K562 (cell line): ENCODE data around the gene IFT52. TPM values are rescaled to one million over a fixed set of nuclear protein-coding genes. Genes with fewer than 3 reads are reported as not detected.

Source experiments
- BRF2 ChIP-seq: IDR thresholded peaks from 3 replicates; pipeline ENCODE4 v1.6.1; 2011; ENCODE audit warnings: borderline replicate concordance, mild to moderate bottlenecking; ENCODE audit not compliant: insufficient read length, insufficient read depth
- DMBX1 ChIP-seq: fragments of 250-450 bp; sonication (Bioruptor Pico); IDR thresholded peaks from 2 replicates; pipeline ENCODE4 v1.8.0; 2022; ENCODE audit warnings: inconsistent platforms, mild to moderate bottlenecking, moderate library complexity, borderline replicate concordance
- E4F1 ChIP-seq: fragments of 250-450 bp; sonication (Bioruptor Pico); IDR thresholded peaks from 2 replicates; pipeline ENCODE4 v1.5.0; 2021; ENCODE audit warnings: mild to moderate bottlenecking, borderline replicate concordance
- EZH2 ChIP-seq: IDR thresholded peaks from 2 replicates; pipeline ENCODE4 v1.6.1; 2012; ENCODE audit warnings: low read depth, mild to moderate bottlenecking, inconsistent platforms, low read length, borderline replicate concordance
- JUNB ChIP-seq: fragments of 450-650 bp; formaldehyde crosslinking; conservative IDR thresholded peaks from 2 replicates; pipeline ENCODE4 v1.4.0; 2020; ENCODE audit warnings: mild to moderate bottlenecking
- PHB2 ChIP-seq: fragments of 450-650 bp; IDR thresholded peaks from 2 replicates; pipeline ENCODE4 v1.6.1; 2017; ENCODE audit warnings: low read depth
- SREBF2 ChIP-seq: sonication (generic); formaldehyde crosslinking; IDR thresholded peaks from 2 replicates; pipeline ENCODE4 v1.4.0; 2020; ENCODE audit warnings: mild to moderate bottlenecking, missing genetic modification reagents
- ZC3H11A ChIP-seq: IDR thresholded peaks from 2 replicates; pipeline ENCODE4 v1.6.1; 2012; ENCODE audit warnings: low read depth, low read length, improper control_type of control experiment
- ZNF3 ChIP-seq: fragments of 250-450 bp; sonication (Bioruptor Pico); IDR thresholded peaks from 2 replicates; pipeline ENCODE4 v1.5.0; 2021; ENCODE audit warnings: mild to moderate bottlenecking, moderate library complexity
- ZNF507 ChIP-seq: conservative IDR thresholded peaks from 2 replicates; pipeline ENCODE4 v1.6.1; 2017; ENCODE audit warnings: missing genetic modification characterization, missing compliant biosample characterization
- polyA plus RNA-seq, 8 experiments: library from polyadenylated mRNA; depleted of rRNA in 4 of 8; stranded (reverse) in 5 of 8; unstranded in 3 of 8; fragments of >200 nt; fragmentation: Nextera tagmentation in 2 of 8; fragmentation: Illumina TruSeq in 1 of 8; extraction: Ambion mirVana in 2 of 8; extraction: Trizol in 1 of 8; gene quantifications; 2 replicates each; pipeline versions ENCODE4 v1.2.1 to v1.2.3, GENCODE V29; 2011 to 2014; ENCODE audit warnings: inconsistent platforms in 1 of 8, missing spikeins in 1 of 8
- total RNA-seq, 7 experiments: library from RNA; depleted of rRNA in 6 of 7; stranded (reverse); fragments of >200 nt in 6 of 7; fragmentation: Illumina TruSeq in 2 of 7; extraction: Trizol in 2 of 7; gene quantifications; 2 replicates each; pipeline versions ENCODE4 v1.2.1 to v1.2.3, GENCODE V29; 2011 to 2021; ENCODE audit warnings: low replicate concordance in 1 of 7
- TF ChIP-seq, protein P1 (sequence below): fragments of 200-800 bp; sonication (Bioruptor generic); IDR thresholded peaks from 2 replicates; pipeline ENCODE4 v1.6.1; 2017; ENCODE audit warnings: missing genetic modification characterization, missing compliant biosample characterization
- TF ChIP-seq, protein P2 (sequence below), 2 experiments: fragments of 450-650 bp; IDR thresholded peaks; 2 replicates each; pipeline ENCODE4 v1.6.1; 2016
- TF ChIP-seq, protein P3 (sequence below): fragments of 450-650 bp; IDR thresholded peaks from 2 replicates; pipeline ENCODE4 v1.6.1; 2017; ENCODE audit warnings: mild to moderate bottlenecking, moderate library complexity
- TF ChIP-seq, protein P4 (sequence below): fragments of 450-650 bp; IDR thresholded peaks from 2 replicates; pipeline ENCODE4 v1.7.0; 2016; ENCODE audit warnings: borderline replicate concordance
- TF ChIP-seq, protein P5 (sequence below): sonication (generic); IDR thresholded peaks from 2 replicates; pipeline ENCODE4 v1.6.1; 2016

IFT52 gene
- total and polyA plus RNA-seq, 9 of the 15 experiments (the other 6 are each of a cell fraction or from before 2014, with no cell fraction given) = 11.0 to 31.4 (median 20.4) TPM

GRCh38 chr20:43579861-43580793, 10.6 kb upstream of the IFT52 start (continued):
- TF ChIP-seq, protein P1, sequence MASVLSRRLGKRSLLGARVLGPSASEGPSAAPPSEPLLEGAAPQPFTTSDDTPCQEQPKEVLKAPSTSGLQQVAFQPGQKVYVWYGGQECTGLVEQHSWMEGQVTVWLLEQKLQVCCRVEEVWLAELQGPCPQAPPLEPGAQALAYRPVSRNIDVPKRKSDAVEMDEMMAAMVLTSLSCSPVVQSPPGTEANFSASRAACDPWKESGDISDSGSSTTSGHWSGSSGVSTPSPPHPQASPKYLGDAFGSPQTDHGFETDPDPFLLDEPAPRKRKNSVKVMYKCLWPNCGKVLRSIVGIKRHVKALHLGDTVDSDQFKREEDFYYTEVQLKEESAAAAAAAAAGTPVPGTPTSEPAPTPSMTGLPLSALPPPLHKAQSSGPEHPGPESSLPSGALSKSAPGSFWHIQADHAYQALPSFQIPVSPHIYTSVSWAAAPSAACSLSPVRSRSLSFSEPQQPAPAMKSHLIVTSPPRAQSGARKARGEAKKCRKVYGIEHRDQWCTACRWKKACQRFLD (CRISPR knock-in tag) = no peak
- TF ChIP-seq EZH2 (no peak), JUNB (CRISPR knock-in tag) (no peak), SREBF2 (CRISPR knock-in tag) (no peak), ZNF3 (CRISPR knock-in tag) (no peak), PHB2 (no peak), DMBX1 (CRISPR knock-in tag) (peak; percentile 45; the same call in 1 of the 2 replicates), ZNF507 (tag) (no peak), E4F1 (CRISPR knock-in tag) (no peak), BRF2 (no peak), ZC3H11A (no peak)
- TF ChIP-seq, protein P2, sequence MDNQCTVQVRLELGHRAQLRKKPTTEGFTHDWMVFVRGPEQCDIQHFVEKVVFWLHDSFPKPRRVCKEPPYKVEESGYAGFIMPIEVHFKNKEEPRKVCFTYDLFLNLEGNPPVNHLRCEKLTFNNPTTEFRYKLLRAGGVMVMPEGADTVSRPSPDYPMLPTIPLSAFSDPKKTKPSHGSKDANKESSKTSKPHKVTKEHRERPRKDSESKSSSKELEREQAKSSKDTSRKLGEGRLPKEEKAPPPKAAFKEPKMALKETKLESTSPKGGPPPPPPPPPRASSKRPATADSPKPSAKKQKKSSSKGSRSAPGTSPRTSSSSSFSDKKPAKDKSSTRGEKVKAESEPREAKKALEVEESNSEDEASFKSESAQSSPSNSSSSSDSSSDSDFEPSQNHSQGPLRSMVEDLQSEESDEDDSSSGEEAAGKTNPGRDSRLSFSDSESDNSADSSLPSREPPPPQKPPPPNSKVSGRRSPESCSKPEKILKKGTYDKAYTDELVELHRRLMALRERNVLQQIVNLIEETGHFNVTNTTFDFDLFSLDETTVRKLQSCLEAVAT (IDR thresholded peaks at IDR 0.05) = no peak
- TF ChIP-seq, protein P3, sequence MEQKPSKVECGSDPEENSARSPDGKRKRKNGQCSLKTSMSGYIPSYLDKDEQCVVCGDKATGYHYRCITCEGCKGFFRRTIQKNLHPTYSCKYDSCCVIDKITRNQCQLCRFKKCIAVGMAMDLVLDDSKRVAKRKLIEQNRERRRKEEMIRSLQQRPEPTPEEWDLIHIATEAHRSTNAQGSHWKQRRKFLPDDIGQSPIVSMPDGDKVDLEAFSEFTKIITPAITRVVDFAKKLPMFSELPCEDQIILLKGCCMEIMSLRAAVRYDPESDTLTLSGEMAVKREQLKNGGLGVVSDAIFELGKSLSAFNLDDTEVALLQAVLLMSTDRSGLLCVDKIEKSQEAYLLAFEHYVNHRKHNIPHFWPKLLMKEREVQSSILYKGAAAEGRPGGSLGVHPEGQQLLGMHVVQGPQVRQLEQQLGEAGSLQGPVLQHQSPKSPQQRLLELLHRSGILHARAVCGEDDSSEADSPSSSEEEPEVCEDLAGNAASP = no peak
- TF ChIP-seq, protein P4, sequence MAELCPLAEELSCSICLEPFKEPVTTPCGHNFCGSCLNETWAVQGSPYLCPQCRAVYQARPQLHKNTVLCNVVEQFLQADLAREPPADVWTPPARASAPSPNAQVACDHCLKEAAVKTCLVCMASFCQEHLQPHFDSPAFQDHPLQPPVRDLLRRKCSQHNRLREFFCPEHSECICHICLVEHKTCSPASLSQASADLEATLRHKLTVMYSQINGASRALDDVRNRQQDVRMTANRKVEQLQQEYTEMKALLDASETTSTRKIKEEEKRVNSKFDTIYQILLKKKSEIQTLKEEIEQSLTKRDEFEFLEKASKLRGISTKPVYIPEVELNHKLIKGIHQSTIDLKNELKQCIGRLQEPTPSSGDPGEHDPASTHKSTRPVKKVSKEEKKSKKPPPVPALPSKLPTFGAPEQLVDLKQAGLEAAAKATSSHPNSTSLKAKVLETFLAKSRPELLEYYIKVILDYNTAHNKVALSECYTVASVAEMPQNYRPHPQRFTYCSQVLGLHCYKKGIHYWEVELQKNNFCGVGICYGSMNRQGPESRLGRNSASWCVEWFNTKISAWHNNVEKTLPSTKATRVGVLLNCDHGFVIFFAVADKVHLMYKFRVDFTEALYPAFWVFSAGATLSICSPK = no peak
- TF ChIP-seq, protein P5, sequence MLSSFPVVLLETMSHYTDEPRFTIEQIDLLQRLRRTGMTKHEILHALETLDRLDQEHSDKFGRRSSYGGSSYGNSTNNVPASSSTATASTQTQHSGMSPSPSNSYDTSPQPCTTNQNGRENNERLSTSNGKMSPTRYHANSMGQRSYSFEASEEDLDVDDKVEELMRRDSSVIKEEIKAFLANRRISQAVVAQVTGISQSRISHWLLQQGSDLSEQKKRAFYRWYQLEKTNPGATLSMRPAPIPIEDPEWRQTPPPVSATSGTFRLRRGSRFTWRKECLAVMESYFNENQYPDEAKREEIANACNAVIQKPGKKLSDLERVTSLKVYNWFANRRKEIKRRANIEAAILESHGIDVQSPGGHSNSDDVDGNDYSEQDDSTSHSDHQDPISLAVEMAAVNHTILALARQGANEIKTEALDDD = peak; percentile 93
